Natural killer cell treated with Interleukin-12 subunit alpha and Interleukin-12 subunit beta and Interleukin-15 and Interleukin-18, amount 100 ng/mL, for 72 hours (primary cell): Measurements from ENCODE around the gene MPP3. TPM values are rescaled to one million over a fixed set of nuclear protein-coding genes. Genes with fewer than 3 reads are reported as not detected.

Experiments used
- ATAC-seq, 2 donors: fragments of 150-1000 bp; cut with Tn5 transposase in 1 of 2; sonication (Bioruptor Pico), chemical (Tn5 transposase) in 1 of 2; 2 replicates each; pipeline ENCODE4 v1.10.0; 2021
- DNase-seq: peaks from one replicate; pipeline ENCODE4 v3.0.0; 2022; ENCODE audit warnings: low spot score
- H3K27ac Mint-ChIP-seq, 2 donors: 1 replicate in 1 of 2; 2 replicates in 1 of 2; pipeline ENCODE4 v1.8.0; 2022; ENCODE audit warnings: mixed read lengths in 2 of 2, mild to moderate bottlenecking in 1 of 2, moderate library complexity in 1 of 2
- H3K27me3 Mint-ChIP-seq, 2 donors: 1 replicate in 1 of 2; 2 replicates in 1 of 2; pipeline ENCODE4 v1.8.0; 2022; ENCODE audit warnings: mixed read lengths in 2 of 2
- H3K36me3 Mint-ChIP-seq: one replicate; pipeline ENCODE4 v1.8.0; 2022; ENCODE audit warnings: mixed read lengths
- H3K4me1 Mint-ChIP-seq, 2 donors: 1 replicate in 1 of 2; 2 replicates in 1 of 2; pipeline ENCODE4 v1.8.0; 2022; ENCODE audit warnings: low read depth in 2 of 2, mixed read lengths in 2 of 2, mild to moderate bottlenecking in 1 of 2
- H3K4me3 Mint-ChIP-seq: one replicate; pipeline ENCODE4 v1.8.0; 2022; ENCODE audit warnings: mixed read lengths
- H3K9me3 Mint-ChIP-seq: 2 replicates; pipeline ENCODE4 v1.8.0; 2022; ENCODE audit warnings: mixed read lengths
- total RNA-seq, 2 donors: library from RNA; stranded (reverse); gene quantifications; one replicate each; pipeline ENCODE4 v1.2.3, GENCODE V29; 2022

Gene MPP3
- total RNA-seq, 2 donors from 2014 or later, result not detected

GRCh38 chr17:43758086-43758485, 74.9 kb downstream of the MPP3 start:
- DNase-seq (no peak), ATAC-seq (no peak)
- Mint-ChIP-seq H3K4me1 (peaks cover 17 to 25% of the 10 kb centered on the region in 2 donors), H3K36me3 (no peaks in the 10 kb centered on the region), H3K27ac (no peak overlapping the region), H3K9me3 (no peaks in the 10 kb centered on the region), H3K27me3 (peaks cover 30 to 31% of the 10 kb centered on the region in 2 donors), H3K4me3 (no peak overlapping the region)

GRCh38 chr17:43757171-43757660, 75.7 kb downstream of the MPP3 start:
- H3K27ac Mint-ChIP-seq, result no peak overlapping the region
- H3K4me1 Mint-ChIP-seq, result peaks cover 25 to 29% of the 10 kb centered on the region in 2 donors
- H3K36me3 Mint-ChIP-seq, result no peaks in the 10 kb centered on the region
- H3K4me3 Mint-ChIP-seq, result no peak overlapping the region
- ATAC-seq (no peak), DNase-seq (no peak)
- peaks cover 31 to 36% of the 10 kb centered on the region in 2 donors for H3K27me3 Mint-ChIP-seq
- no peaks in the 10 kb centered on the region for H3K9me3 Mint-ChIP-seq

- Mint-ChIP-seq H3K4me1 (peaks cover 25 to 29% of the 10 kb centered on the region in 2 donors), H3K36me3 (no peaks in the 10 kb centered on the region), H3K4me3 (peak overlapping the region; percentile 50), H3K27ac (peak overlapping the region in 1 of 2 donors; percentile 23), H3K9me3 (no peaks in the 10 kb centered on the region), H3K27me3 (peaks cover 31 to 36% of the 10 kb centered on the region in 2 donors)
- DNase-seq (no peak), ATAC-seq (no peak)
Measured at GRCh38 chr17:43756201-43756600, 76.7 kb downstream of the MPP3 start.

GRCh38 chr17:43755389-43755875, 77.5 kb downstream of the MPP3 start:
- Mint-ChIP-seq H3K36me3 (no peaks in the 10 kb centered on the region), H3K4me3 (peak overlapping the region; percentile 50), H3K4me1 (peaks cover 25 to 29% of the 10 kb centered on the region in 2 donors), H3K9me3 (no peaks in the 10 kb centered on the region), H3K27ac (no peak overlapping the region), H3K27me3 (peaks cover 31 to 36% of the 10 kb centered on the region in 2 donors)
- ATAC-seq (peak; percentile 51 to 58), DNase-seq (peak; percentile 34)

- Mint-ChIP-seq H3K36me3 (no peaks in the 10 kb centered on the region), H3K4me1 (peaks cover 25 to 26% of the 10 kb centered on the region in 2 donors), H3K4me3 (no peak overlapping the region), H3K9me3 (no peaks in the 10 kb centered on the region), H3K27me3 (peaks cover 35 to 38% of the 10 kb centered on the region in 2 donors), H3K27ac (no peak overlapping the region)
- DNase-seq (peak; percentile 42), ATAC-seq (no peak)
Measured at GRCh38 chr17:43754947-43755346, 78.0 kb downstream of the MPP3 start.

GRCh38 chr17:43753493-43754129, 79.3 kb downstream of the MPP3 start:
- peak overlapping the region; percentile 56 for H3K4me3 Mint-ChIP-seq
- H3K9me3 Mint-ChIP-seq, result no peaks in the 10 kb centered on the region
- peak; percentile 65 for DNase-seq
- no peaks in the 10 kb centered on the region for H3K36me3 Mint-ChIP-seq
- H3K27me3 Mint-ChIP-seq, result peaks cover 35 to 45% of the 10 kb centered on the region in 2 donors
- peaks cover 25 to 26% of the 10 kb centered on the region in 2 donors for H3K4me1 Mint-ChIP-seq
- peak; percentile 81 to 83 for ATAC-seq
- H3K27ac Mint-ChIP-seq, result peak overlapping the region in 1 of 2 donors; percentile 6

Other genes starting within 250 kb of the MPP3 start
- not detected for gene MEOX1, start 171.2 kb downstream of the MPP3 start, total RNA-seq
- not detected for gene SOST, start 74.4 kb downstream of the MPP3 start, total RNA-seq
- gene DUSP3, start 54.2 kb downstream of the MPP3 start, total RNA-seq, result 10 to 100 TPM in 1 of 2 donors, 1 to 10 TPM in 1; 7.0 to 12.0 TPM
- gene CFAP97D1, start 52.7 kb downstream of the MPP3 start, total RNA-seq, result not detected
- gene CD300LG, start 14.0 kb upstream of the MPP3 start, total RNA-seq, result not detected
- under 1 TPM; 0.47 to 0.64 TPM for gene MPP2, start 74.4 kb upstream of the MPP3 start, total RNA-seq
- gene PPY, start 109.3 kb upstream of the MPP3 start, total RNA-seq, result not detected
- not detected for gene PYY, start 120.8 kb upstream of the MPP3 start, total RNA-seq
- 1 to 10 TPM in 1 of 2 donors, under 1 TPM in 1; 0.70 to 1.9 TPM for gene NAGS, start 171.5 kb upstream of the MPP3 start, total RNA-seq
- gene TMEM101, start 181.8 kb upstream of the MPP3 start, total RNA-seq, result 10 to 100 TPM; 32.5 TPM
- 10 to 100 TPM; 68.6 to 70.0 TPM for gene LSM12, start 233.5 kb upstream of the MPP3 start, total RNA-seq
- gene G6PC3, start 237.6 kb upstream of the MPP3 start, total RNA-seq, result 10 to 100 TPM; 24.6 to 26.8 TPM